ENCODE data around the gene ZNF888. TPM values are rescaled to one million over a fixed set of nuclear protein-coding genes. Genes with fewer than 3 reads are reported as not detected.
"Not testable (repeated sequence)": the region's sequence is repeated elsewhere in the genome, so short reads cannot be mapped to it uniquely, and the experiment has no call there.

Gene ZNF888
- total and polyA plus RNA-seq, 10 donors = 2.0 to 7.7 (median 5.0) TPM

DNA sequence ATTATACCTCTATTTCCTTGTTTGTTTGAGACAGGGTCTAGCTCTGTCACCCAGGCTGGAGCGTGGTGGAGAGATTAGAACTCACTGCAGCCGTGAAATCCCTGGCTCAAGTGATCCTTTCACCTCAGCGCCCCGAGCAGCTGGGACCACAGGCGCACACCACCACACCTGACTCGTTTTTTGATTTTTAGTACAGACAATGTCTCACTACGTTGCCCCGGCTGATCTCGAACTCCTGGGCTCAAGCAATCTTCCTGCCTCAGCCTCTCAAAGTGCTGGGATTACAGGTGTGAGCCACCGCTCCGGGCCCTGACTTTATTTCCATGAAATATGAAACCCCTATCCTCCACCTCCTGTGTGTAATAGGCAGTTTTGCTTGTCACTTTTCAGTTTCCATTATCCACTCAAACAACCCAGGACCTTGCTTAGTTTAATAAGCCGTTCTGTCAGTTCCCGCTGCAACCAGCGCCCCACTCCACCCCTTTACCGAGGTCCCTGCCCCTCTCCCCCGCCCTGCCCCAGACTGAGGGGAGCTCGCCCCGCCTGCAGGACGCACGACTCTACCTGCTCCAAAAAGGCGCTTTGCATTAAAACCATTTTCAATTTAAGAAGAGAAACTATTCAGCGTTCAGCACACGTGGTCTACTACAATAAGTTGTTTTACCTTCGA lies 22.6 kb upstream of the ZNF888 start:
- intact Hi-C loops (cut with DNase I; ENCODE audit: low total_unique reads) = no loop called here
- Histone ChIP-seq H3K27me3 (replicated peaks in 1 of 7) (no peaks in the 10 kb centered on the region), H3K9me3 (peaks cover 8 to 69% (median 58%) of the 10 kb centered on the region in 8 donors), H3K4me1 (peaks cover 0 to 29% (median 16%) of the 10 kb centered on the region in 6 donors), H3K4me3 (peak overlapping the region in 1 of 8 donors; percentile 26), H3K36me3 (peaks cover 0 to 26% (median 12%) of the 10 kb centered on the region in 6 donors), H3K27ac (no peak overlapping the region)
- 61 to 81% (median 79%) methylated on average over 24 of the region's 24 CpGs for WGBS, 5 donors
- TF ChIP-seq, protein P1, sequence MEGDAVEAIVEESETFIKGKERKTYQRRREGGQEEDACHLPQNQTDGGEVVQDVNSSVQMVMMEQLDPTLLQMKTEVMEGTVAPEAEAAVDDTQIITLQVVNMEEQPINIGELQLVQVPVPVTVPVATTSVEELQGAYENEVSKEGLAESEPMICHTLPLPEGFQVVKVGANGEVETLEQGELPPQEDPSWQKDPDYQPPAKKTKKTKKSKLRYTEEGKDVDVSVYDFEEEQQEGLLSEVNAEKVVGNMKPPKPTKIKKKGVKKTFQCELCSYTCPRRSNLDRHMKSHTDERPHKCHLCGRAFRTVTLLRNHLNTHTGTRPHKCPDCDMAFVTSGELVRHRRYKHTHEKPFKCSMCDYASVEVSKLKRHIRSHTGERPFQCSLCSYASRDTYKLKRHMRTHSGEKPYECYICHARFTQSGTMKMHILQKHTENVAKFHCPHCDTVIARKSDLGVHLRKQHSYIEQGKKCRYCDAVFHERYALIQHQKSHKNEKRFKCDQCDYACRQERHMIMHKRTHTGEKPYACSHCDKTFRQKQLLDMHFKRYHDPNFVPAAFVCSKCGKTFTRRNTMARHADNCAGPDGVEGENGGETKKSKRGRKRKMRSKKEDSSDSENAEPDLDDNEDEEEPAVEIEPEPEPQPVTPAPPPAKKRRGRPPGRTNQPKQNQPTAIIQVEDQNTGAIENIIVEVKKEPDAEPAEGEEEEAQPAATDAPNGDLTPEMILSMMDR (IDR thresholded peaks at IDR 0.05 in 8 of 11, conservative IDR thresholded peaks at IDR 0.05 in 3 of 11) = no peak
- TF ChIP-seq POLR2AphosphoS5 (IDR thresholded peaks at IDR 0.05) (no peak), POLR2A (IDR thresholded peaks at IDR 0.05) (no peak)
- no peak for DNase-seq

DNA sequence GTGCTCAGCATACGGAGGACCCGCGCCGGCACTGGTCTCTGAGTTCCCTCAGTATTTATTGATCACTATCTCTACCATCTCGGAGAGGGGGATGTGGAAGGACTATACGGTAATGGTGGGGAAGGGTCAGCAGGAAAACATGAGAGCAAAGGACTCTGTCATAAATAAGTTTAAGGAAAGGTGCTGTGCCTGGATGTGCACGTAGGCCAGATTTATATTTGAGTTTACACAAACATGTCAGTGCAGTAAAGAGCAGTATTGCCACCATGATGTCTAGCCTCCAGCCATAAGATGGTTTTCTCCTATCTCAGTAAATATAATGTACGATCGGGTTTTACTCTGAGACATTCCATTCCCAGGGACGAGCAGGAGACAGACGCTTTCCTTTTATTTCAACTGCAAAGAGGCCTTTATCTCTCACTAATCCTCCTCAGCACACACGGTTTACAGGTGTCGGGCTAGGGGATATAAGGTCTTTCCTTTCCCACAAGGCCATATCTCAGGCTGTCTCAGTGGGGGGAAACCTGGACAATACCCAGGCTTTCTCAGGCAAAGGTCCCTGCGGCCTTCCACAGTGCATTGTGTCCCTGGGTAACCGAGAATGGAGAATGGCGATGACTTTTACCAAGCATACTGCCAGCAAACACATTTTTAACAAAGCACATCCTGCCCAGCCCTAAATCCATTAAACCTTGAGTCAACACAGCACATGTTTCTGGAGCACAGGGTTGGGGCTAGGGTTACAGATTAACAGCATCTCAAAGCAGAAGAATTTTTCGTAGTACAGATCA lies 21.7 kb upstream of the ZNF888 start:
- 92 to 95% (median 93%) methylated on average over 17 of the region's 17 CpGs for WGBS, 5 donors
- H3K9me3 ChIP-seq = peaks cover 8 to 60% (median 49%) of the 10 kb centered on the region in 8 donors
- H3K27ac ChIP-seq; intact Hi-C loops (cut with DNase I; ENCODE audit: low total_unique reads); H3K4me3 ChIP-seq; DNase-seq; H3K27me3 ChIP-seq (replicated peaks in 1 of 7): not testable (repeated sequence)
- peaks cover 0 to 37% (median 20%) of the 10 kb centered on the region in 6 donors for H3K4me1 ChIP-seq
- peaks cover 0 to 17% (median 3%) of the 10 kb centered on the region in 6 donors for H3K36me3 ChIP-seq

DNA sequence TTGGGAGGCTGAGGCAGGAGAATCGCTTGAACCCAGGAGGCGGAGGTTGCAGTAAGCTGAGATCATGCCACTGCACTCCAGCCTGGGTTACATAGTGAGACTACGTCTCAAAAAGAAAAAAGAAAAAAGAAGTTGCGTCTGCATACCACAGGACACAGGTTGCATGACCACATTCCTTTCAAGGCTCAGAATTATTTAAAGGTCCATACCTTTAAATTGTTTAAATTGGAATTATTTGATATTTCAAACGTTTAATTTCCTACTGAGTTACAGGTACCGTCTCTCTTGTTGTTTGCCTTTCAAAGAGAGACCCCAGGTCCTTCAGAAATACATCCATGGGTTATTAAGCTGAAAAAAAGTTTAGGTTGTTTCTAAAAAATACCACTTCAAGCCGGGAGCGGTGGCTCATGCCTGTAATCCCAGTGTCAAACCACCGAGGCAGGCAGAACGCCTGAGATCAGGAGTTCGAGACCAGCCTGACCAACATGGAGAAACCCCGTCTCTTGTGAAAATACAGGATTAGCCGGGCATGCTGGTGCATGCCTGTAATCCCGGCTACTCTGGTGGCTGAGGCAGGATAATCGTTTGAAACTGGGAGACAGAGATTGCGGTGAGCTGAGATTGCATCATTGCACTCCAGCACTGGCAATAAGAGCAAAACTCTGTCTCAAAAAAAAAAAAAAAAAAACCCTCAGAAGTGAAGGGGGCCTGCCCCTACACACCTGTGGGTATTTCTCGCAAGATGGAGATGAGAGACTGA lies 20.8 kb upstream of the ZNF888 start:
- H3K27me3 ChIP-seq (replicated peaks in 1 of 7) = no peaks in the 10 kb centered on the region
- peaks cover 0 to 8% (median 0%) of the 10 kb centered on the region in 6 donors for H3K36me3 ChIP-seq
- H3K4me1 ChIP-seq = peaks cover 0 to 45% (median 24%) of the 10 kb centered on the region in 6 donors
- no peak overlapping the region for H3K4me3 ChIP-seq
- peaks cover 7 to 52% (median 41%) of the 10 kb centered on the region in 8 donors for H3K9me3 ChIP-seq
- no peak for DNase-seq
- TF ChIP-seq, protein P1 (IDR thresholded peaks at IDR 0.05 in 8 of 11, conservative IDR thresholded peaks at IDR 0.05 in 3 of 11) = no peak
- TF ChIP-seq POLR2AphosphoS5 (IDR thresholded peaks at IDR 0.05) (no peak), POLR2A (IDR thresholded peaks at IDR 0.05) (no peak)
- 76 to 93% (median 86%) methylated on average over 17 of the region's 17 CpGs for WGBS, 5 donors
- no peak overlapping the region for H3K27ac ChIP-seq
- intact Hi-C loops (cut with DNase I; ENCODE audit: low total_unique reads) = no loop called here

DNA sequence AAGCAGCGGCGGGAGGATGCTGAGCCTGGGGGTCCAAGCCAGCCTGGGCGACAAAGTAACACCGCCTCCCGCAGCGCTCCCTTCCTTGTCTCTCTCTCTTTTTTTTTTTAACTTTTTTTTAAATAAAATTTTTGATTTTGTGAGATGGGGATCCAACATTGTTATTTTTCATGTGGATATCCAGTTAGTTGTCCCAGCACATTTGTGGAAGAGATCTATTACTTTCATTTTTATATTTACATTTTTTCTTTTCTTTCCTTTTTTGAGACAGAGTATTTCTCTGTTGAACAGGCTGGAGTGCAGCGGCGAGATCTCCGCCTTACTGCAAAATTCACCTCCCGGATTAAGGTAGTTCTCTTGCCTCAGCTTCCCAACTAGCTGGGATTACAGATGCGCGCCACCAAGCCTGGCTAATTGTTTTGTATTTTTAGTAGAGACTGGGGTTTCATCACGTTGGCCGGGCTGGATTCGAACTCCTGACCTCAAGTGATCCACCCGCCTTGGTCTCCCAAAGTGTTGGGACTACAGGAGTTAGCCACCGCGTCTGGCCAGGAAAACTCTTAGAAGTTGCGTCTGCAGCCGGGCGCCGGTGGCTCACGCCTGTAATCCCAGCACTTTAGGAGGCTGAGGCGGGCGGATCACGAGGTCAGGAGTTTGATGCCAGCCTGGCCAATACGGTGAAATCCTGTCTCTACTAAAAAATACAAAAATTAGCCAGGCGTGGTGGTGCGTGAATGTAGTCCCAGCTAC lies 20.1 kb upstream of the ZNF888 start:
- 62 to 68% (median 64%) methylated on average over 29 of the region's 29 CpGs for WGBS, 5 donors
- Histone ChIP-seq H3K27me3 (replicated peaks in 1 of 7) (no peaks in the 10 kb centered on the region), H3K27ac (peak overlapping the region in 7 of 8 donors; percentile 72 to 89 (median 84)), H3K4me1 (peaks cover 0 to 46% (median 28%) of the 10 kb centered on the region in 6 donors), H3K9me3 (peaks cover 4 to 44% (median 33%) of the 10 kb centered on the region in 8 donors), H3K36me3 (peaks cover 0 to under 1% (median 0%) of the 10 kb centered on the region in 6 donors), H3K4me3 (peak overlapping the region; percentile 56 to 84 (median 71))
- intact Hi-C loops (cut with DNase I; ENCODE audit: low total_unique reads) = no loop called here
- DNase-seq = no peak
- TF ChIP-seq POLR2A (IDR thresholded peaks at IDR 0.05) (no peak), POLR2AphosphoS5 (IDR thresholded peaks at IDR 0.05) (no peak)
- TF ChIP-seq, protein P1 (IDR thresholded peaks at IDR 0.05 in 8 of 11, conservative IDR thresholded peaks at IDR 0.05 in 3 of 11) = no peak
